HepG2 (cell line): Measurements from ENCODE around the gene FRMD3. TPM values are rescaled to one million over a fixed set of nuclear protein-coding genes. Genes with fewer than 3 reads are reported as not detected.

Source experiments
- ATAC-seq: fragments of 200-7000 bp; cut with Tn5 transposase; 3 replicates; pipeline ENCODE4 v1.9.1; 2020; ENCODE audit warnings: mild to moderate bottlenecking, moderate library complexity
- BruUV-seq: library from RNA; stranded (reverse); fragments of 400-500 nt; replicated peaks from 2 replicates; lab custom pipeline; 2021; lab: Mats Ljungman, UMichigan
- CTCF ChIA-PET: fragments of 300-600 bp; formaldehyde crosslinking; extraction: SDS; loops from one replicate; lab custom pipeline; 2021; ENCODE audit warnings: low total read pairs, inconsistent platforms, low intra/inter-chr PET ratio; lab: Yijun Ruan, JAX
- POLR2A ChIA-PET: fragments of 350-600 bp; sonication (Branson Sonifier 250); formaldehyde crosslinking; loops from one replicate; lab custom pipeline; 2020; ENCODE audit warnings: antibody characterized with exemption, inconsistent platforms; lab: Yijun Ruan, JAX
- DNase-seq: peaks from one replicate; pipeline ENCODE4 v3.0.0-alpha.2; 2015; ENCODE audit warnings: low spot score
- FAIRE-seq: peaks from 3 replicates; lab custom pipeline; 2011; peaks lifted over from hg19 to GRCh38; lab: Jason Lieb, UNC
- H2AFZ ChIP-seq: one replicate; pipeline ENCODE4 v1.6.1; 2011; ENCODE audit warnings: low read length, inconsistent platforms
- H3K27ac ChIP-seq: fragments of 300-600 bp; 3 replicates; pipeline ENCODE4 v1.8.0; 2011; ENCODE audit warnings: mixed run types, mild to moderate bottlenecking, mixed read lengths, low read length, inconsistent platforms; ENCODE audit not compliant: insufficient read depth; ENCODE audit errors: extremely low read length
- H3K27me3 ChIP-seq, 2 experiments: fragments of 200-600 bp in 1 of 2; 2 replicates in 1 of 2; 3 replicates in 1 of 2; pipeline versions ENCODE4 v1.6.0 to v1.8.0; 2011; ENCODE audit warnings: low read length in 2 of 2, mild to moderate bottlenecking in 2 of 2, moderate library complexity in 2 of 2, inconsistent platforms in 1 of 2; ENCODE audit not compliant: insufficient read depth in 2 of 2, control insufficient read depth in 1 of 2
- H3K36me3 ChIP-seq, 2 experiments: fragments of 200-600 bp in 1 of 2; replicated peaks in 1 of 2; 2 replicates in 1 of 2; 3 replicates in 1 of 2; pipeline versions ENCODE4 v1.5.1 to v1.8.0; 2011; ENCODE audit warnings: low read length in 2 of 2, inconsistent platforms in 1 of 2; ENCODE audit not compliant: insufficient read depth in 2 of 2, control insufficient read depth in 1 of 2
- H3K4me1 ChIP-seq: 2 replicates; pipeline ENCODE4 v1.5.1; 2012; ENCODE audit warnings: low read length, inconsistent platforms; ENCODE audit not compliant: insufficient read depth
- H3K4me2 ChIP-seq: 2 replicates; pipeline ENCODE4 v1.6.0; 2011; ENCODE audit warnings: low read depth, low read length, inconsistent platforms
- H3K4me3 ChIP-seq, 3 experiments: fragments of 200-600 bp in 1 of 3; sonication (generic), shearing (Covaris generic) in 1 of 3; replicated peaks in 1 of 3; 2 replicates each; pipeline ENCODE4 v1.5.1; 2011 to 2016; ENCODE audit warnings: low read length in 3 of 3, inconsistent platforms in 2 of 3, low read depth in 2 of 3, mild to moderate bottlenecking in 2 of 3, control low read depth in 1 of 3, mixed read lengths in 1 of 3; ENCODE audit not compliant: insufficient read depth in 1 of 3
- H3K79me2 ChIP-seq: one replicate; pipeline ENCODE4 v1.6.1; 2011; ENCODE audit warnings: low read length, inconsistent platforms; ENCODE audit not compliant: insufficient read depth
- H3K9ac ChIP-seq: 2 replicates; pipeline ENCODE4 v1.6.0; 2011; ENCODE audit warnings: mild to moderate bottlenecking, low read depth, low read length, inconsistent platforms; ENCODE audit not compliant: insufficient read depth
- H3K9me3 ChIP-seq: 2 replicates; pipeline ENCODE4 v1.5.1; 2012; ENCODE audit warnings: mild to moderate bottlenecking, low read length
- H4K20me1 ChIP-seq: 2 replicates; pipeline ENCODE4 v1.6.0; 2011; ENCODE audit warnings: inconsistent platforms, mild to moderate bottlenecking, low read length, moderate library complexity; ENCODE audit not compliant: insufficient read depth
- RNF2 ChIP-seq: fragments of 450-650 bp; conservative IDR thresholded peaks from 2 replicates; pipeline ENCODE4 v1.6.1; 2016; ENCODE audit warnings: low read depth
- WGBS: methylation state at CpG from one replicate; pipeline ENCODE4 v1.1.6; 2017; ENCODE audit warnings: low lambda C conversion rate; 5-methylcytosine and 5-hydroxymethylcytosine counted together
- in situ Hi-C: cut with HindIII; loops from 2 replicates; pipeline ENCODE4 v1.10.0; 2017; ENCODE audit warnings: low pct_unique_long_range_greater_than_20kb; ENCODE audit not compliant: extremely low pct_ligation_motif_present
- intact Hi-C: fragments of 100-400 bp; cut with micrococcal nuclease; formaldehyde crosslinking; loops from one replicate; pipeline ENCODE4 v1.10.0; 2022; ENCODE audit not compliant: unreplicated experiment
- polyA plus RNA-seq, 8 experiments: library from polyadenylated mRNA; depleted of rRNA in 3 of 8; stranded (reverse) in 7 of 8; unstranded in 1 of 8; fragments of >200 nt; fragmentation: Illumina TruSeq in 4 of 8; extraction: Trizol in 4 of 8; gene quantifications; 2 replicates each; pipeline versions ENCODE4 v1.2.1 to v1.2.3, GENCODE V29; 2011 to 2016; ENCODE audit warnings: low read depth in 4 of 8, missing spikeins in 1 of 8, mixed read lengths in 1 of 8; ENCODE audit not compliant: insufficient read depth in 1 of 8
- total RNA-seq, 5 experiments: library from RNA; depleted of rRNA; stranded (reverse); fragments of >200 nt; fragmentation: Illumina TruSeq; extraction: Trizol; gene quantifications; 2 replicates each; pipeline ENCODE4 v1.2.3, GENCODE V29; 2016; ENCODE audit warnings: low read depth in 1 of 5
- TF ChIP-seq, protein P1 (sequence below): sonication (generic); formaldehyde crosslinking; IDR thresholded peaks from 2 replicates; pipeline ENCODE4 v1.4.0; 2020; ENCODE audit warnings: missing genetic modification reagents
- TF ChIP-seq, protein P2 (sequence below): sonication (generic); formaldehyde crosslinking; IDR thresholded peaks from 2 replicates; pipeline ENCODE4 v1.9.0; 2021; ENCODE audit warnings: mild to moderate bottlenecking, missing genetic modification reagents
- TF ChIP-seq, protein P3 (sequence below): sonication (generic); formaldehyde crosslinking; IDR thresholded peaks from 2 replicates; pipeline ENCODE4 v1.4.0; 2020; ENCODE audit warnings: missing genetic modification reagents
- TF ChIP-seq, protein P4 (sequence below): sonication (generic); formaldehyde crosslinking; IDR thresholded peaks from 2 replicates; pipeline ENCODE4 v1.8.0; 2022; ENCODE audit warnings: missing genetic modification reagents, mild to moderate bottlenecking, inconsistent platforms, borderline replicate concordance
- TF ChIP-seq, protein P5 (sequence below): IDR thresholded peaks from 2 replicates; pipeline ENCODE4 v1.4.0; 2020; ENCODE audit warnings: mild to moderate bottlenecking, missing genetic modification reagents
- TF ChIP-seq, protein P6 (sequence below): IDR thresholded peaks from 2 replicates; pipeline ENCODE4 v1.6.1; 2016; ENCODE audit warnings: low read depth, borderline replicate concordance

FRMD3 gene
- total and polyA plus RNA-seq, 2 of the 13 experiments (the other 11 are each of a cell fraction or from before 2014, with no cell fraction given): 3.2 to 7.7 TPM

DNA sequence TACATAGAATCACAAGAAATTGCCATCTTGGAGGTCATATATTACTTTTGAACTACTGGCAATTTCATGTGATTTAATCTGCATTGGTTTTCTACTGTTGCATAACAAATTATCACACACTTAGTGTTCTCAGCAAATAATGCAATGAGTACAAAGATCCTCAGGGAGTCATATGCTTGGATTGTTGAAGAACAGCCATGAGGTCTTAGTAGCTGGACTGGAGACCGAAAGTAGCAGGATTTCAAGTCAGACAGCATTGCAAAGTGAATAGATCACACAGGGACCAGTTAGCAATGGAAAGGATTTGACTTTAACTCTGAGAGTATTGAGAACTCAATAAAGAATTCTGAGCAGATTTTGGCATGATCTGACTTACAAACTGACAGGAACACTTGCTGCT is 32.2 kb upstream of the FRMD3 start:
- FAIRE-seq (no peak), ATAC-seq (no peak), DNase-seq (no peak)
- H4K20me1 ChIP-seq: no peaks in the 10 kb centered on the region
- no peaks in the 10 kb centered on the region for H3K79me2 ChIP-seq
- no peak overlapping the region for H2AFZ ChIP-seq
- H3K9ac ChIP-seq: no peak overlapping the region
- H3K4me3 ChIP-seq: no peak overlapping the region
- no peaks in the 10 kb centered on the region for H3K27me3 ChIP-seq
- 55% methylated on average over 1 of the region's 1 CpG for WGBS
- intact Hi-C loops: no loop called here
- H3K27ac ChIP-seq: no peak overlapping the region
- no peak overlapping the region for H3K4me2 ChIP-seq
- ChIA-PET CTCF (no interaction called here), POLR2A (no interaction called here)
- H3K4me1 ChIP-seq: 0 out of 2 replicates have a peak, but pooled peaks cover 10% of the 10 kb centered on the region
- H3K9me3 ChIP-seq: no peaks in the 10 kb centered on the region
- in situ Hi-C loops: no loop called here
- H3K36me3 ChIP-seq: no peaks in the 10 kb centered on the region
- BruUV-seq: no TSS peak
- TF ChIP-seq, protein P1, sequence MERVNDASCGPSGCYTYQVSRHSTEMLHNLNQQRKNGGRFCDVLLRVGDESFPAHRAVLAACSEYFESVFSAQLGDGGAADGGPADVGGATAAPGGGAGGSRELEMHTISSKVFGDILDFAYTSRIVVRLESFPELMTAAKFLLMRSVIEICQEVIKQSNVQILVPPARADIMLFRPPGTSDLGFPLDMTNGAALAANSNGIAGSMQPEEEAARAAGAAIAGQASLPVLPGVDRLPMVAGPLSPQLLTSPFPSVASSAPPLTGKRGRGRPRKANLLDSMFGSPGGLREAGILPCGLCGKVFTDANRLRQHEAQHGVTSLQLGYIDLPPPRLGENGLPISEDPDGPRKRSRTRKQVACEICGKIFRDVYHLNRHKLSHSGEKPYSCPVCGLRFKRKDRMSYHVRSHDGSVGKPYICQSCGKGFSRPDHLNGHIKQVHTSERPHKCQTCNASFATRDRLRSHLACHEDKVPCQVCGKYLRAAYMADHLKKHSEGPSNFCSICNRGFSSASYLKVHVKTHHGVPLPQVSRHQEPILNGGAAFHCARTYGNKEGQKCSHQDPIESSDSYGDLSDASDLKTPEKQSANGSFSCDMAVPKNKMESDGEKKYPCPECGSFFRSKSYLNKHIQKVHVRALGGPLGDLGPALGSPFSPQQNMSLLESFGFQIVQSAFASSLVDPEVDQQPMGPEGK (CRISPR knock-in tag): no peak
- TF ChIP-seq, protein P2, sequence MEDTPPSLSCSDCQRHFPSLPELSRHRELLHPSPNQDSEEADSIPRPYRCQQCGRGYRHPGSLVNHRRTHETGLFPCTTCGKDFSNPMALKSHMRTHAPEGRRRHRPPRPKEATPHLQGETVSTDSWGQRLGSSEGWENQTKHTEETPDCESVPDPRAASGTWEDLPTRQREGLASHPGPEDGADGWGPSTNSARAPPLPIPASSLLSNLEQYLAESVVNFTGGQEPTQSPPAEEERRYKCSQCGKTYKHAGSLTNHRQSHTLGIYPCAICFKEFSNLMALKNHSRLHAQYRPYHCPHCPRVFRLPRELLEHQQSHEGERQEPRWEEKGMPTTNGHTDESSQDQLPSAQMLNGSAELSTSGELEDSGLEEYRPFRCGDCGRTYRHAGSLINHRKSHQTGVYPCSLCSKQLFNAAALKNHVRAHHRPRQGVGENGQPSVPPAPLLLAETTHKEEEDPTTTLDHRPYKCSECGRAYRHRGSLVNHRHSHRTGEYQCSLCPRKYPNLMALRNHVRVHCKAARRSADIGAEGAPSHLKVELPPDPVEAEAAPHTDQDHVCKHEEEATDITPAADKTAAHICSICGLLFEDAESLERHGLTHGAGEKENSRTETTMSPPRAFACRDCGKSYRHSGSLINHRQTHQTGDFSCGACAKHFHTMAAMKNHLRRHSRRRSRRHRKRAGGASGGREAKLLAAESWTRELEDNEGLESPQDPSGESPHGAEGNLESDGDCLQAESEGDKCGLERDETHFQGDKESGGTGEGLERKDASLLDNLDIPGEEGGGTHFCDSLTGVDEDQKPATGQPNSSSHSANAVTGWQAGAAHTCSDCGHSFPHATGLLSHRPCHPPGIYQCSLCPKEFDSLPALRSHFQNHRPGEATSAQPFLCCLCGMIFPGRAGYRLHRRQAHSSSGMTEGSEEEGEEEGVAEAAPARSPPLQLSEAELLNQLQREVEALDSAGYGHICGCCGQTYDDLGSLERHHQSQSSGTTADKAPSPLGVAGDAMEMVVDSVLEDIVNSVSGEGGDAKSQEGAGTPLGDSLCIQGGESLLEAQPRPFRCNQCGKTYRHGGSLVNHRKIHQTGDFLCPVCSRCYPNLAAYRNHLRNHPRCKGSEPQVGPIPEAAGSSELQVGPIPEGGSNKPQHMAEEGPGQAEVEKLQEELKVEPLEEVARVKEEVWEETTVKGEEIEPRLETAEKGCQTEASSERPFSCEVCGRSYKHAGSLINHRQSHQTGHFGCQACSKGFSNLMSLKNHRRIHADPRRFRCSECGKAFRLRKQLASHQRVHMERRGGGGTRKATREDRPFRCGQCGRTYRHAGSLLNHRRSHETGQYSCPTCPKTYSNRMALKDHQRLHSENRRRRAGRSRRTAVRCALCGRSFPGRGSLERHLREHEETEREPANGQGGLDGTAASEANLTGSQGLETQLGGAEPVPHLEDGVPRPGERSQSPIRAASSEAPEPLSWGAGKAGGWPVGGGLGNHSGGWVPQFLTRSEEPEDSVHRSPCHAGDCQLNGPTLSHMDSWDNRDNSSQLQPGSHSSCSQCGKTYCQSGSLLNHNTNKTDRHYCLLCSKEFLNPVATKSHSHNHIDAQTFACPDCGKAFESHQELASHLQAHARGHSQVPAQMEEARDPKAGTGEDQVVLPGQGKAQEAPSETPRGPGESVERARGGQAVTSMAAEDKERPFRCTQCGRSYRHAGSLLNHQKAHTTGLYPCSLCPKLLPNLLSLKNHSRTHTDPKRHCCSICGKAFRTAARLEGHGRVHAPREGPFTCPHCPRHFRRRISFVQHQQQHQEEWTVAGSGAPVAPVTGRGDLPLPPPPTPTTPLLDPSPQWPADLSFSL (CRISPR knock-in tag): no peak
- TF ChIP-seq, protein P3, sequence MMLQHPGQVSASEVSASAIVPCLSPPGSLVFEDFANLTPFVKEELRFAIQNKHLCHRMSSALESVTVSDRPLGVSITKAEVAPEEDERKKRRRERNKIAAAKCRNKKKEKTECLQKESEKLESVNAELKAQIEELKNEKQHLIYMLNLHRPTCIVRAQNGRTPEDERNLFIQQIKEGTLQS (CRISPR knock-in tag): no peak
- TF ChIP-seq, protein P4, sequence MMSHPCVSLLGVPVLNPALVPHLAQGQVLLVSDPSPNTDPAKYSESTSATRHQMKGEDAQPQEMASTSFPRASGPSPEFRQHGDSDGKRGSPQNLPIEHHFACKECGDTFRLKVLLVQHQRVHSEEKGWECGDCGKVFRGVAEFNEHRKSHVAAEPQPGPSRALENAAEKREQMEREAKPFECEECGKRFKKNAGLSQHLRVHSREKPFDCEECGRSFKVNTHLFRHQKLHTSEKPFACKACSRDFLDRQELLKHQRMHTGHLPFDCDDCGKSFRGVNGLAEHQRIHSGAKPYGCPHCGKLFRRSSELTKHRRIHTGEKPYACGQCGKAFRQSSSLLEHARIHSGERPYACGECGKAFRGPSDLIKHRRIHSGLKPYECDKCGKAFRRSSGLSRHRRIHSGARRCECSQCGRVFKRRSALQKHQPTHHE (CRISPR knock-in tag): no peak
- no peak for TF ChIP-seq RNF2
- TF ChIP-seq, protein P5, sequence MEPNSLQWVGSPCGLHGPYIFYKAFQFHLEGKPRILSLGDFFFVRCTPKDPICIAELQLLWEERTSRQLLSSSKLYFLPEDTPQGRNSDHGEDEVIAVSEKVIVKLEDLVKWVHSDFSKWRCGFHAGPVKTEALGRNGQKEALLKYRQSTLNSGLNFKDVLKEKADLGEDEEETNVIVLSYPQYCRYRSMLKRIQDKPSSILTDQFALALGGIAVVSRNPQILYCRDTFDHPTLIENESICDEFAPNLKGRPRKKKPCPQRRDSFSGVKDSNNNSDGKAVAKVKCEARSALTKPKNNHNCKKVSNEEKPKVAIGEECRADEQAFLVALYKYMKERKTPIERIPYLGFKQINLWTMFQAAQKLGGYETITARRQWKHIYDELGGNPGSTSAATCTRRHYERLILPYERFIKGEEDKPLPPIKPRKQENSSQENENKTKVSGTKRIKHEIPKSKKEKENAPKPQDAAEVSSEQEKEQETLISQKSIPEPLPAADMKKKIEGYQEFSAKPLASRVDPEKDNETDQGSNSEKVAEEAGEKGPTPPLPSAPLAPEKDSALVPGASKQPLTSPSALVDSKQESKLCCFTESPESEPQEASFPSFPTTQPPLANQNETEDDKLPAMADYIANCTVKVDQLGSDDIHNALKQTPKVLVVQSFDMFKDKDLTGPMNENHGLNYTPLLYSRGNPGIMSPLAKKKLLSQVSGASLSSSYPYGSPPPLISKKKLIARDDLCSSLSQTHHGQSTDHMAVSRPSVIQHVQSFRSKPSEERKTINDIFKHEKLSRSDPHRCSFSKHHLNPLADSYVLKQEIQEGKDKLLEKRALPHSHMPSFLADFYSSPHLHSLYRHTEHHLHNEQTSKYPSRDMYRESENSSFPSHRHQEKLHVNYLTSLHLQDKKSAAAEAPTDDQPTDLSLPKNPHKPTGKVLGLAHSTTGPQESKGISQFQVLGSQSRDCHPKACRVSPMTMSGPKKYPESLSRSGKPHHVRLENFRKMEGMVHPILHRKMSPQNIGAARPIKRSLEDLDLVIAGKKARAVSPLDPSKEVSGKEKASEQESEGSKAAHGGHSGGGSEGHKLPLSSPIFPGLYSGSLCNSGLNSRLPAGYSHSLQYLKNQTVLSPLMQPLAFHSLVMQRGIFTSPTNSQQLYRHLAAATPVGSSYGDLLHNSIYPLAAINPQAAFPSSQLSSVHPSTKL (CRISPR knock-in tag): no peak
- TF ChIP-seq, protein P6, sequence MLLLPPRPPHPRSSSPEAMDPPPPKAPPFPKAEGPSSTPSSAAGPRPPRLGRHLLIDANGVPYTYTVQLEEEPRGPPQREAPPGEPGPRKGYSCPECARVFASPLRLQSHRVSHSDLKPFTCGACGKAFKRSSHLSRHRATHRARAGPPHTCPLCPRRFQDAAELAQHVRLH (CRISPR knock-in tag): no peak
